WTC11 (cell line): ENCODE measurements around the gene ASIC1. TPM values are rescaled to one million over a fixed set of nuclear protein-coding genes. Genes with fewer than 3 reads are reported as not detected.

Experiments used
- ATAC-seq: fragments of 200-7000 bp; cut with Tn5 transposase; 2 replicates; pipeline ENCODE4 v1.10.0; 2021; ENCODE audit warnings: mild to moderate bottlenecking, moderate library complexity
- CTCF ChIA-PET: fragments of 300-600 bp; sonication (Branson Sonifier 250); formaldehyde crosslinking; loops from one replicate; lab custom pipeline; 2021; ENCODE audit warnings: antibody characterized with exemption; lab: Charles Lee
- POLR2A ChIA-PET: fragments of 350-600 bp; sonication (Branson Sonifier 250); formaldehyde crosslinking; loops from one replicate; lab custom pipeline; 2021; ENCODE audit warnings: antibody characterized with exemption; lab: Charles Lee
- DNase-seq: peaks from one replicate; pipeline ENCODE4 v3.0.0; 2021; ENCODE audit warnings: low spot score
- H3K27ac Mint-ChIP-seq: 2 replicates; pipeline ENCODE4 v1.8.0; 2021; ENCODE audit warnings: mixed read lengths
- H3K27me3 Mint-ChIP-seq: 2 replicates; pipeline ENCODE4 v1.8.0; 2021; ENCODE audit warnings: low read depth, mild to moderate bottlenecking, moderate library complexity, mixed read lengths
- H3K36me3 Mint-ChIP-seq: 2 replicates; pipeline ENCODE4 v1.8.0; 2021; ENCODE audit warnings: mixed read lengths
- H3K4me1 Mint-ChIP-seq: 2 replicates; pipeline ENCODE4 v1.8.0; 2022; ENCODE audit warnings: mixed read lengths
- H3K4me3 Mint-ChIP-seq: 2 replicates; pipeline ENCODE4 v1.8.0; 2021; ENCODE audit warnings: mild to moderate bottlenecking, moderate library complexity, mixed read lengths
- H3K9me3 Mint-ChIP-seq: 2 replicates; pipeline ENCODE4 v1.8.0; 2021; ENCODE audit warnings: mixed read lengths
- ATF1 ChIP-seq: sonication (generic); formaldehyde crosslinking; IDR thresholded peaks from 2 replicates; pipeline ENCODE4 v1.8.1; 2023; ENCODE audit warnings: mild to moderate bottlenecking, moderate library complexity, missing genetic modification reagents
- CREB1 ChIP-seq: sonication (generic); formaldehyde crosslinking; IDR thresholded peaks from 2 replicates; pipeline ENCODE4 v1.8.0; 2023; ENCODE audit warnings: mild to moderate bottlenecking, missing genetic modification reagents
- ELF4 ChIP-seq: sonication (generic); formaldehyde crosslinking; IDR thresholded peaks from 2 replicates; pipeline ENCODE4 v1.8.1; 2022; ENCODE audit warnings: low read depth, mild to moderate bottlenecking, moderate library complexity, missing genetic modification reagents
- EMX1 ChIP-seq: fragments of 250-450 bp; sonication (Bioruptor Pico); IDR thresholded peaks from 2 replicates; pipeline ENCODE4 v1.8.0; 2021; ENCODE audit warnings: mild to moderate bottlenecking
- GABPB1 ChIP-seq: sonication (generic); formaldehyde crosslinking; IDR thresholded peaks from 2 replicates; pipeline ENCODE4 v1.8.1; 2023; ENCODE audit warnings: mild to moderate bottlenecking, missing genetic modification reagents
- GTF2I ChIP-seq: fragments of 250-450 bp; sonication (Bioruptor Pico); conservative IDR thresholded peaks from 2 replicates; pipeline ENCODE4 v1.4.0; 2021; ENCODE audit warnings: mild to moderate bottlenecking
- IRF2 ChIP-seq: sonication (generic); formaldehyde crosslinking; IDR thresholded peaks from 2 replicates; pipeline ENCODE4 v1.8.0; 2022; ENCODE audit warnings: low read depth, missing genetic modification reagents, borderline replicate concordance
- MXD4 ChIP-seq: fragments of 250-450 bp; sonication (Bioruptor Pico); IDR thresholded peaks from 2 replicates; pipeline ENCODE4 v1.8.0; 2021; ENCODE audit warnings: mild to moderate bottlenecking, moderate library complexity, borderline replicate concordance
- MYBL2 ChIP-seq: sonication (generic); formaldehyde crosslinking; IDR thresholded peaks from 2 replicates; pipeline ENCODE4 v1.8.1; 2023; ENCODE audit warnings: mild to moderate bottlenecking, moderate library complexity, missing genetic modification reagents
- OVOL2 ChIP-seq: fragments of 250-450 bp; sonication (Bioruptor Pico); IDR thresholded peaks from 2 replicates; pipeline ENCODE4 v1.9.0; 2021; ENCODE audit warnings: mild to moderate bottlenecking, borderline replicate concordance
- RORB ChIP-seq: fragments of 250-450 bp; sonication (Bioruptor Pico); IDR thresholded peaks from 2 replicates; pipeline ENCODE4 v1.9.0; 2021; ENCODE audit warnings: mild to moderate bottlenecking
- SMAD4 ChIP-seq: sonication (generic); formaldehyde crosslinking; IDR thresholded peaks from 2 replicates; pipeline ENCODE4 v1.8.0; 2022; ENCODE audit warnings: mild to moderate bottlenecking, missing genetic modification reagents
- ZNF396 ChIP-seq: fragments of 250-450 bp; sonication (Bioruptor Pico); IDR thresholded peaks from 2 replicates; pipeline ENCODE4 v1.8.0; 2021; ENCODE audit warnings: mild to moderate bottlenecking, moderate library complexity, borderline replicate concordance
- total RNA-seq: library from RNA; stranded (reverse); gene quantifications from 3 replicates; pipeline ENCODE4 v1.2.3, GENCODE V29; 2021
- TF ChIP-seq, protein P1 (sequence below): fragments of 250-450 bp; sonication (Bioruptor Pico); IDR thresholded peaks from 2 replicates; pipeline ENCODE4 v1.9.0; 2021; ENCODE audit warnings: mild to moderate bottlenecking
- TF ChIP-seq, protein P2 (sequence below): sonication (generic); formaldehyde crosslinking; IDR thresholded peaks from 2 replicates; pipeline ENCODE4 v1.8.0; 2022; ENCODE audit warnings: missing genetic modification reagents
- TF ChIP-seq, protein P3 (sequence below): sonication (generic); formaldehyde crosslinking; IDR thresholded peaks from 2 replicates; pipeline ENCODE4 v1.8.1; 2023; ENCODE audit warnings: mild to moderate bottlenecking, missing genetic modification reagents
- TF ChIP-seq, protein P4 (sequence below): sonication (generic); formaldehyde crosslinking; IDR thresholded peaks from 2 replicates; pipeline ENCODE4 v1.8.1; 2023; ENCODE audit warnings: mild to moderate bottlenecking, moderate library complexity, missing genetic modification reagents
- TF ChIP-seq, protein P5 (sequence below): sonication (generic); formaldehyde crosslinking; conservative IDR thresholded peaks from 2 replicates; pipeline ENCODE4 v1.8.1; 2023; ENCODE audit warnings: mild to moderate bottlenecking, low read depth, missing genetic modification reagents, moderate library complexity
- TF ChIP-seq, protein P6 (sequence below): sonication (generic); formaldehyde crosslinking; IDR thresholded peaks from 2 replicates; pipeline ENCODE4 v1.8.0; 2023; ENCODE audit warnings: missing genetic modification reagents

ASIC1 gene
- total RNA-seq, 1 experiment from 2014 or later: 4.9 TPM

DNA sequence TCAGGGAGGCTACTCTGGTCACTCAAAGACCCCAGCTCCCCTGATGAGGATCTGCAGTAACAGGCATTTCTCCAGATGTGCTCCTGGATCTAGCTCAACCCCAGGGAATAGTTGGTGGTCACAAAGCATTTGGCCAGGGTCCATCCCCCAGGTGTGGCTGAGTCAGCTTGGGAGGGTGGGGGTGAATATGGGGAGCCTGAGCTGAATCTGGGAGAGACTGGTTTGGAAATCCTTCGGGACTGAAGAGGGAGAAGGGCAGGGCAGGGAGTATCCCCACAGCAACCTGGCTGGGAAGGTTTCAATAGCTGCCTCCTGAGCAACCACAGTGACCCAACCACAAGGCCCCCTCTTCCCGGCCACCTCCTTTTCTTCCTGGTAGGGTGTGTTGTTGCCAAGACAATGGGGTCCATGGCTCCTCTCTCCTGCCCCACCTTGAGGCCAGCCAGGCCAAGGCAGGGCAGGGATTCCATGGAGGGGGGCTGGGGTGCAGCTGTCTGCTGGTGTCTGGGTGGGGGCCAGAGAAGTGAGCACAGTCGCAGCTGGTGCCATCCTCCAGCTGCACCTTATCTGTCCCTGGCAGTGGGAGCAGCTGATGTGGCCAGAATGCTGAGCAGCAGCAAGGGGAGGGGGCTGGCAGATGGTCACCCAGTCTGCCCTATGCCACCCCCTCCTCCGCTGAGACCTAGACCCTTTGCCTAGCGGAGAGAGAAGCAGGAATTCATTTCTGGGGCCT is 5.5 kb downstream of the ASIC1 start:
- TF ChIP-seq MYBL2 (CRISPR knock-in tag) (no peak), CREB1 (CRISPR knock-in tag) (no peak), ELF4 (CRISPR knock-in tag) (no peak), SMAD4 (no peak), GTF2I (CRISPR knock-in tag) (no peak)
- TF ChIP-seq, protein P1, sequence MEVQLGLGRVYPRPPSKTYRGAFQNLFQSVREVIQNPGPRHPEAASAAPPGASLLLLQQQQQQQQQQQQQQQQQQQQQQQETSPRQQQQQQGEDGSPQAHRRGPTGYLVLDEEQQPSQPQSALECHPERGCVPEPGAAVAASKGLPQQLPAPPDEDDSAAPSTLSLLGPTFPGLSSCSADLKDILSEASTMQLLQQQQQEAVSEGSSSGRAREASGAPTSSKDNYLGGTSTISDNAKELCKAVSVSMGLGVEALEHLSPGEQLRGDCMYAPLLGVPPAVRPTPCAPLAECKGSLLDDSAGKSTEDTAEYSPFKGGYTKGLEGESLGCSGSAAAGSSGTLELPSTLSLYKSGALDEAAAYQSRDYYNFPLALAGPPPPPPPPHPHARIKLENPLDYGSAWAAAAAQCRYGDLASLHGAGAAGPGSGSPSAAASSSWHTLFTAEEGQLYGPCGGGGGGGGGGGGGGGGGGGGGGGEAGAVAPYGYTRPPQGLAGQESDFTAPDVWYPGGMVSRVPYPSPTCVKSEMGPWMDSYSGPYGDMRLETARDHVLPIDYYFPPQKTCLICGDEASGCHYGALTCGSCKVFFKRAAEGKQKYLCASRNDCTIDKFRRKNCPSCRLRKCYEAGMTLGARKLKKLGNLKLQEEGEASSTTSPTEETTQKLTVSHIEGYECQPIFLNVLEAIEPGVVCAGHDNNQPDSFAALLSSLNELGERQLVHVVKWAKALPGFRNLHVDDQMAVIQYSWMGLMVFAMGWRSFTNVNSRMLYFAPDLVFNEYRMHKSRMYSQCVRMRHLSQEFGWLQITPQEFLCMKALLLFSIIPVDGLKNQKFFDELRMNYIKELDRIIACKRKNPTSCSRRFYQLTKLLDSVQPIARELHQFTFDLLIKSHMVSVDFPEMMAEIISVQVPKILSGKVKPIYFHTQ (CRISPR knock-in tag): no peak
- TF ChIP-seq, protein P2, sequence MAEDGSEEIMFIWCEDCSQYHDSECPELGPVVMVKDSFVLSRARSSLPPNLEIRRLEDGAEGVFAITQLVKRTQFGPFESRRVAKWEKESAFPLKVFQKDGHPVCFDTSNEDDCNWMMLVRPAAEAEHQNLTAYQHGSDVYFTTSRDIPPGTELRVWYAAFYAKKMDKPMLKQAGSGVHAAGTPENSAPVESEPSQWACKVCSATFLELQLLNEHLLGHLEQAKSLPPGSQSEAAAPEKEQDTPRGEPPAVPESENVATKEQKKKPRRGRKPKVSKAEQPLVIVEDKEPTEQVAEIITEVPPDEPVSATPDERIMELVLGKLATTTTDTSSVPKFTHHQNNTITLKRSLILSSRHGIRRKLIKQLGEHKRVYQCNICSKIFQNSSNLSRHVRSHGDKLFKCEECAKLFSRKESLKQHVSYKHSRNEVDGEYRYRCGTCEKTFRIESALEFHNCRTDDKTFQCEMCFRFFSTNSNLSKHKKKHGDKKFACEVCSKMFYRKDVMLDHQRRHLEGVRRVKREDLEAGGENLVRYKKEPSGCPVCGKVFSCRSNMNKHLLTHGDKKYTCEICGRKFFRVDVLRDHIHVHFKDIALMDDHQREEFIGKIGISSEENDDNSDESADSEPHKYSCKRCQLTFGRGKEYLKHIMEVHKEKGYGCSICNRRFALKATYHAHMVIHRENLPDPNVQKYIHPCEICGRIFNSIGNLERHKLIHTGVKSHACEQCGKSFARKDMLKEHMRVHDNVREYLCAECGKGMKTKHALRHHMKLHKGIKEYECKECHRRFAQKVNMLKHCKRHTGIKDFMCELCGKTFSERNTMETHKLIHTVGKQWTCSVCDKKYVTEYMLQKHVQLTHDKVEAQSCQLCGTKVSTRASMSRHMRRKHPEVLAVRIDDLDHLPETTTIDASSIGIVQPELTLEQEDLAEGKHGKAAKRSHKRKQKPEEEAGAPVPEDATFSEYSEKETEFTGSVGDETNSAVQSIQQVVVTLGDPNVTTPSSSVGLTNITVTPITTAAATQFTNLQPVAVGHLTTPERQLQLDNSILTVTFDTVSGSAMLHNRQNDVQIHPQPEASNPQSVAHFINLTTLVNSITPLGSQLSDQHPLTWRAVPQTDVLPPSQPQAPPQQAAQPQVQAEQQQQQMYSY (CRISPR knock-in tag): no peak
- TF ChIP-seq, protein P3, sequence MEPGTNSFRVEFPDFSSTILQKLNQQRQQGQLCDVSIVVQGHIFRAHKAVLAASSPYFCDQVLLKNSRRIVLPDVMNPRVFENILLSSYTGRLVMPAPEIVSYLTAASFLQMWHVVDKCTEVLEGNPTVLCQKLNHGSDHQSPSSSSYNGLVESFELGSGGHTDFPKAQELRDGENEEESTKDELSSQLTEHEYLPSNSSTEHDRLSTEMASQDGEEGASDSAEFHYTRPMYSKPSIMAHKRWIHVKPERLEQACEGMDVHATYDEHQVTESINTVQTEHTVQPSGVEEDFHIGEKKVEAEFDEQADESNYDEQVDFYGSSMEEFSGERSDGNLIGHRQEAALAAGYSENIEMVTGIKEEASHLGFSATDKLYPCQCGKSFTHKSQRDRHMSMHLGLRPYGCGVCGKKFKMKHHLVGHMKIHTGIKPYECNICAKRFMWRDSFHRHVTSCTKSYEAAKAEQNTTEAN: no peak
- TF ChIP-seq, protein P4, sequence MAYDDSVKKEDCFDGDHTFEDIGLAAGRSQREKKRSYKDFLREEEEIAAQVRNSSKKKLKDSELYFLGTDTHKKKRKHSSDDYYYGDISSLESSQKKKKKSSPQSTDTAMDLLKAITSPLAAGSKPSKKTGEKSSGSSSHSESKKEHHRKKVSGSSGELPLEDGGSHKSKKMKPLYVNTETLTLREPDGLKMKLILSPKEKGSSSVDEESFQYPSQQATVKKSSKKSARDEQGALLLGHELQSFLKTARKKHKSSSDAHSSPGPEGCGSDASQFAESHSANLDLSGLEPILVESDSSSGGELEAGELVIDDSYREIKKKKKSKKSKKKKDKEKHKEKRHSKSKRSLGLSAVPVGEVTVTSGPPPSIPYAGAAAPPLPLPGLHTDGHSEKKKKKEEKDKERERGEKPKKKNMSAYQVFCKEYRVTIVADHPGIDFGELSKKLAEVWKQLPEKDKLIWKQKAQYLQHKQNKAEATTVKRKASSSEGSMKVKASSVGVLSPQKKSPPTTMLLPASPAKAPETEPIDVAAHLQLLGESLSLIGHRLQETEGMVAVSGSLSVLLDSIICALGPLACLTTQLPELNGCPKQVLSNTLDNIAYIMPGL (CRISPR knock-in tag): no peak
- TF ChIP-seq, all 79 proteins: peak for 0
- H3K4me1 Mint-ChIP-seq: no peaks in the 10 kb centered on the region

DNA sequence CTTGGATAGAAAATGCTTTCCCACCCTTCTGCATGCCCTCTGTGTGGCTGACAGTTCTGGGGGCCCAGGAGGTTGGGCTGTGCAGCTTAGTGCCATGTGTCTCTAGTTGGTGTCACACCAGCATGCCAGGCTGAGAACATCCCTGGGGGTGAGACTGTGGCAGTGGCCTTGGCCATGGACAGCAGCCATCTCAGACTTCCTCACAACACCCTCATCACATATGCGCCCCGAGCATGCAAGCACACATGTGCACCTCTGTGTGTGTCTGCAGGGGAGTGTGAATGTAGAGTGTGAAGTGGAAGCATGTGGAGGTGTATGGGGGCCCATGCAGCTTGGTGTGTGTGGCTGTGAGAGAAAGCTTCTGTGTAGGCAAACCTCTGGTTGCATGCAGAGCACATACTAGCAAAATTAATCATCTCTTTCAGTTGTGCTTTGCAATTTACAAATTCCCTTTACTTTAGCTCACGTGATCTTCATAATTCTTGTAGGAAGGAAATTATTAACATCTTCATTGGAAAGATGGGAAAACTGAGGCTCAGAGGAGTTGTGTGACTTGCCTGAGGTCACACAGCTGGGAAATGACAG is 8.4 kb downstream of the ASIC1 start:
- POLR2A ChIA-PET: no interaction called here
- no peak for ATAC-seq
- Mint-ChIP-seq H3K4me3 (no peak overlapping the region), H3K27me3 (peaks cover 7% of the 10 kb centered on the region), H3K27ac (no peak overlapping the region), H3K36me3 (no peaks in the 10 kb centered on the region), H3K4me1 (peaks cover 8% of the 10 kb centered on the region), H3K9me3 (no peaks in the 10 kb centered on the region)
- CTCF ChIA-PET: interaction anchor here (0.8 to 10.9 kb wide), 7 partner anchors 10 to 120 kb away, joined by 3 to 219 read pairs (median 8); partner anchors contain the start of genes AQP6, COX14 and SMARCD1
- no peak for DNase-seq
- no peak for TF ChIP-seq GABPB1
- no peak for TF ChIP-seq MXD4 (CRISPR knock-in tag)
- TF ChIP-seq OVOL2 (CRISPR knock-in tag): no peak
- no peak for TF ChIP-seq ATF1 (CRISPR knock-in tag)
- TF ChIP-seq, protein P5, sequence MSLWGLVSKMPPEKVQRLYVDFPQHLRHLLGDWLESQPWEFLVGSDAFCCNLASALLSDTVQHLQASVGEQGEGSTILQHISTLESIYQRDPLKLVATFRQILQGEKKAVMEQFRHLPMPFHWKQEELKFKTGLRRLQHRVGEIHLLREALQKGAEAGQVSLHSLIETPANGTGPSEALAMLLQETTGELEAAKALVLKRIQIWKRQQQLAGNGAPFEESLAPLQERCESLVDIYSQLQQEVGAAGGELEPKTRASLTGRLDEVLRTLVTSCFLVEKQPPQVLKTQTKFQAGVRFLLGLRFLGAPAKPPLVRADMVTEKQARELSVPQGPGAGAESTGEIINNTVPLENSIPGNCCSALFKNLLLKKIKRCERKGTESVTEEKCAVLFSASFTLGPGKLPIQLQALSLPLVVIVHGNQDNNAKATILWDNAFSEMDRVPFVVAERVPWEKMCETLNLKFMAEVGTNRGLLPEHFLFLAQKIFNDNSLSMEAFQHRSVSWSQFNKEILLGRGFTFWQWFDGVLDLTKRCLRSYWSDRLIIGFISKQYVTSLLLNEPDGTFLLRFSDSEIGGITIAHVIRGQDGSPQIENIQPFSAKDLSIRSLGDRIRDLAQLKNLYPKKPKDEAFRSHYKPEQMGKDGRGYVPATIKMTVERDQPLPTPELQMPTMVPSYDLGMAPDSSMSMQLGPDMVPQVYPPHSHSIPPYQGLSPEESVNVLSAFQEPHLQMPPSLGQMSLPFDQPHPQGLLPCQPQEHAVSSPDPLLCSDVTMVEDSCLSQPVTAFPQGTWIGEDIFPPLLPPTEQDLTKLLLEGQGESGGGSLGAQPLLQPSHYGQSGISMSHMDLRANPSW (CRISPR knock-in tag): no peak
- TF ChIP-seq RORB (CRISPR knock-in tag): no peak
- no peak for TF ChIP-seq ZNF396 (CRISPR knock-in tag)
- TF ChIP-seq, protein P6, sequence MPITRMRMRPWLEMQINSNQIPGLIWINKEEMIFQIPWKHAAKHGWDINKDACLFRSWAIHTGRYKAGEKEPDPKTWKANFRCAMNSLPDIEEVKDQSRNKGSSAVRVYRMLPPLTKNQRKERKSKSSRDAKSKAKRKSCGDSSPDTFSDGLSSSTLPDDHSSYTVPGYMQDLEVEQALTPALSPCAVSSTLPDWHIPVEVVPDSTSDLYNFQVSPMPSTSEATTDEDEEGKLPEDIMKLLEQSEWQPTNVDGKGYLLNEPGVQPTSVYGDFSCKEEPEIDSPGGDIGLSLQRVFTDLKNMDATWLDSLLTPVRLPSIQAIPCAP (CRISPR knock-in tag): no peak
- no peak for TF ChIP-seq IRF2 (CRISPR knock-in tag)
- no peak for TF ChIP-seq EMX1 (CRISPR knock-in tag)
- TF ChIP-seq, protein P3: no peak

More for the DNA sequence above, 5.5 kb downstream of the ASIC1 start:
- ChIA-PET POLR2A (no interaction called here), CTCF (interaction anchor here (0.6 to 10.9 kb wide), 7 partner anchors 8 to 196 kb away, joined by 3 to 219 read pairs (median 4); partner anchors contain the start of gene AQP6)
- no peak overlapping the region for H3K27ac Mint-ChIP-seq
- no peak for DNase-seq
- peaks cover 36% of the 10 kb centered on the region for H3K27me3 Mint-ChIP-seq
- no peak for ATAC-seq
- H3K9me3 Mint-ChIP-seq: no peaks in the 10 kb centered on the region
- no peaks in the 10 kb centered on the region for H3K36me3 Mint-ChIP-seq
- no peak overlapping the region for H3K4me3 Mint-ChIP-seq
